Measurements from ENCODE around the gene POLN. TPM values are rescaled to one million over a fixed set of nuclear protein-coding genes. Genes with fewer than 3 reads are reported as not detected.

Gene POLN
- total and polyA plus RNA-seq, 2 of the 4 experiments (the other 2 are of a cell fraction): 0.63 to 0.72 TPM

DNA sequence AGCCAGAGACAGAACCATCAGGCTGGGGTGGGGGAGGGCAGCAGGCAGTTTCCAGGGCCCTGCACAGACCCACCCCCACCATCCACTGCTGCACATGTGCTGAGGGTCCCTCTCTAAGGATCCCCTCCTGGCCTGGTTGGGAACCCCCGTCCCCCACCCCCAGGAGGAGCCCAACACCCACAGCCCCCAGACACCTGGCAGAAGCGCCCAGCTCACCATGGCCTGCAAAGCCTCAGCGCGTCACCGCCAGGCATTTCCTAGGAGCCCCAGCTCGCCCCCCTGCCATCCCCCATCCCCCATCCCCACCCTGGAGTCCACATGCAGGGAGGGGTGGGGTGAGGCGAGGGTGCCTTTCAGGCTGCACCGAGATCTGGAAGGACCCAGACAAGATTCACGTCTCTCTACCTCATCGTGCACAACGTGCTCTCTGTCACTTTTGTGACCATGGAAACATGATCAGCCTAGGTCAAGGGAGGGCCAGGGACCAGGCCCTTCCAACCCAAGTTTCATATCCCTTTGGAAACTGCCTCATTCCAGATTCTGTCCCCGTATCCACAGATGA, 10.7 kb upstream of the POLN start:
- H3K79me1 ChIP-seq (ENCODE audit: low read depth in 1 of 2, low read length in 2 of 2): peaks cover 9 to 37% of the 10 kb centered on the region in 2 experiments; a peak in 3 of 4 replicates
- H3K4ac ChIP-seq (ENCODE audit: low read depth, low read length): no peak overlapping the region
- no peaks in the 10 kb centered on the region for H3K9me3 ChIP-seq (ENCODE audit: control insufficient read depth, insufficient read depth, low read length)
- peaks cover 74% of the 10 kb centered on the region for H3K36me3 ChIP-seq (ENCODE audit: control insufficient read depth, insufficient read depth, low read length)
- DNase-seq (no peak), ATAC-seq (ENCODE audit: low read depth) (no peak)
- H2AK9ac ChIP-seq (replicated peaks; ENCODE audit: low read depth, low read length, poor library complexity): no peak overlapping the region
- dilution Hi-C loops (cut with HindIII; ENCODE audit: low sequenced_read_pairs, unreplicated experiment): no loop called here
- H3K56ac ChIP-seq (ENCODE audit: extremely low read depth, insufficient read depth, low read length): no peak overlapping the region
- no TSS peak for BruUV-seq (replicated peaks)
- no peak overlapping the region for H3K9ac ChIP-seq (ENCODE audit: low read depth, low read length)
- H2BK120ac ChIP-seq (ENCODE audit: low read depth, low read length): no peak overlapping the region
- no peak overlapping the region for H4K5ac ChIP-seq (ENCODE audit: low read depth, low read length)
- TF ChIP-seq CEBPB (IDR thresholded peaks at IDR 0.05; ENCODE audit: low read depth, low read length) (no peak), RAD21 (IDR thresholded peaks at IDR 0.05; ENCODE audit: low read length) (no peak), FOS (IDR thresholded peaks at IDR 0.05; ENCODE audit: low read depth, low read length) (no peak), MAZ (IDR thresholded peaks at IDR 0.05; ENCODE audit: borderline replicate concordance, low read depth, low read length) (no peak), SMC3 (IDR thresholded peaks at IDR 0.05; ENCODE audit: low read depth, low read length) (no peak), POLR2A (IDR thresholded peaks at IDR 0.05; ENCODE audit: low read depth, low read length) (no peak), BHLHE40 (IDR thresholded peaks at IDR 0.05; ENCODE audit: low read depth, low read length) (no peak), MXI1 (IDR thresholded peaks at IDR 0.05; ENCODE audit: borderline replicate concordance, low read depth, low read length) (no peak), NFE2L2 (IDR thresholded peaks at IDR 0.05; ENCODE audit: low read depth, low read length) (no peak), CHD1 (IDR thresholded peaks at IDR 0.05; ENCODE audit: low read depth, low read length) (no peak), MAFK (IDR thresholded peaks at IDR 0.05; ENCODE audit: low read depth, low read length) (no peak), RFX5 (IDR thresholded peaks at IDR 0.05; ENCODE audit: low read depth, low read length) (no peak), RCOR1 (IDR thresholded peaks at IDR 0.05; ENCODE audit: insufficient replicate concordance, low read length) (no peak)
- TF ChIP-seq, protein P1, sequence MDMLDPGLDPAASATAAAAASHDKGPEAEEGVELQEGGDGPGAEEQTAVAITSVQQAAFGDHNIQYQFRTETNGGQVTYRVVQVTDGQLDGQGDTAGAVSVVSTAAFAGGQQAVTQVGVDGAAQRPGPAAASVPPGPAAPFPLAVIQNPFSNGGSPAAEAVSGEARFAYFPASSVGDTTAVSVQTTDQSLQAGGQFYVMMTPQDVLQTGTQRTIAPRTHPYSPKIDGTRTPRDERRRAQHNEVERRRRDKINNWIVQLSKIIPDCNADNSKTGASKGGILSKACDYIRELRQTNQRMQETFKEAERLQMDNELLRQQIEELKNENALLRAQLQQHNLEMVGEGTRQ (IDR thresholded peaks at IDR 0.05; ENCODE audit: low read depth, low read length): no peak
- TF ChIP-seq, protein P2, sequence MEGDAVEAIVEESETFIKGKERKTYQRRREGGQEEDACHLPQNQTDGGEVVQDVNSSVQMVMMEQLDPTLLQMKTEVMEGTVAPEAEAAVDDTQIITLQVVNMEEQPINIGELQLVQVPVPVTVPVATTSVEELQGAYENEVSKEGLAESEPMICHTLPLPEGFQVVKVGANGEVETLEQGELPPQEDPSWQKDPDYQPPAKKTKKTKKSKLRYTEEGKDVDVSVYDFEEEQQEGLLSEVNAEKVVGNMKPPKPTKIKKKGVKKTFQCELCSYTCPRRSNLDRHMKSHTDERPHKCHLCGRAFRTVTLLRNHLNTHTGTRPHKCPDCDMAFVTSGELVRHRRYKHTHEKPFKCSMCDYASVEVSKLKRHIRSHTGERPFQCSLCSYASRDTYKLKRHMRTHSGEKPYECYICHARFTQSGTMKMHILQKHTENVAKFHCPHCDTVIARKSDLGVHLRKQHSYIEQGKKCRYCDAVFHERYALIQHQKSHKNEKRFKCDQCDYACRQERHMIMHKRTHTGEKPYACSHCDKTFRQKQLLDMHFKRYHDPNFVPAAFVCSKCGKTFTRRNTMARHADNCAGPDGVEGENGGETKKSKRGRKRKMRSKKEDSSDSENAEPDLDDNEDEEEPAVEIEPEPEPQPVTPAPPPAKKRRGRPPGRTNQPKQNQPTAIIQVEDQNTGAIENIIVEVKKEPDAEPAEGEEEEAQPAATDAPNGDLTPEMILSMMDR (conservative IDR thresholded peaks at IDR 0.05; ENCODE audit: low read depth, low read length): no peak
- TF ChIP-seq, protein P3, sequence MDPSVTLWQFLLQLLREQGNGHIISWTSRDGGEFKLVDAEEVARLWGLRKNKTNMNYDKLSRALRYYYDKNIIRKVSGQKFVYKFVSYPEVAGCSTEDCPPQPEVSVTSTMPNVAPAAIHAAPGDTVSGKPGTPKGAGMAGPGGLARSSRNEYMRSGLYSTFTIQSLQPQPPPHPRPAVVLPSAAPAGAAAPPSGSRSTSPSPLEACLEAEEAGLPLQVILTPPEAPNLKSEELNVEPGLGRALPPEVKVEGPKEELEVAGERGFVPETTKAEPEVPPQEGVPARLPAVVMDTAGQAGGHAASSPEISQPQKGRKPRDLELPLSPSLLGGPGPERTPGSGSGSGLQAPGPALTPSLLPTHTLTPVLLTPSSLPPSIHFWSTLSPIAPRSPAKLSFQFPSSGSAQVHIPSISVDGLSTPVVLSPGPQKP (IDR thresholded peaks at IDR 0.05; ENCODE audit: borderline replicate concordance, low read depth, low read length): no peak
- H3K27me3 ChIP-seq (ENCODE audit: control insufficient read depth, insufficient read depth, low read length): no peaks in the 10 kb centered on the region
- no peak overlapping the region for H3K14ac ChIP-seq (replicated peaks; ENCODE audit: low read depth, low read length)
- no peak overlapping the region for H4K8ac ChIP-seq (ENCODE audit: low read depth in 2 of 2, low read length in 2 of 2)
- H3K9me1 ChIP-seq (ENCODE audit: insufficient read depth, low read length): 0 out of 2 replicates have a peak, but pooled peaks cover 3% of the 10 kb centered on the region
- intact Hi-C loops (cut with micrococcal nuclease): no loop called here
- H4K20me1 ChIP-seq (ENCODE audit: insufficient read depth, low read length): peaks cover 60% of the 10 kb centered on the region
- in situ Hi-C loops (cut with MboI; ENCODE audit: low sequenced_read_pairs): no loop called here
- WGBS, 2 experiments (ENCODE audit: extremely low coverage in 2 of 2, insufficient read length in 1 of 2): 83% methylated on average over 6 of the region's 12 CpGs; no CpG with 5 or more reads in 1 of the 2 experiments
- no peak overlapping the region for H2AFZ ChIP-seq (replicated peaks; ENCODE audit: low read length, poor library complexity)
- no peak overlapping the region for H2BK15ac ChIP-seq (ENCODE audit: low read depth, low read length)
- no peak overlapping the region for H2BK20ac ChIP-seq (ENCODE audit: low read depth, low read length)
- H3K18ac ChIP-seq (ENCODE audit: low read depth, low read length): no peak overlapping the region
- CTCF ChIA-PET: no interaction called here
- no peak overlapping the region for H3K23ac ChIP-seq (ENCODE audit: low read depth, low read length)
- POLR2A ChIA-PET (ENCODE audit: unreplicated experiment): no interaction called here
- H3K4me1 ChIP-seq (ENCODE audit: control insufficient read depth, insufficient read depth, low read length): peaks cover 1% of the 10 kb centered on the region; the same call in 1 of the 2 replicates
- no peak overlapping the region for H3K4me2 ChIP-seq (ENCODE audit: low read depth, low read length)
- no peak overlapping the region for H3K27ac ChIP-seq (ENCODE audit: insufficient read depth, low read length)
- H2BK5ac ChIP-seq (ENCODE audit: low read depth, low read length, poor library complexity, severe bottlenecking): no peak overlapping the region
- no peak overlapping the region for H2AK5ac ChIP-seq (ENCODE audit: low read depth, low read length)
- no peak overlapping the region for H3K4me3 ChIP-seq (ENCODE audit: insufficient read depth, low read depth, low read length)
- no peak overlapping the region for H4K91ac ChIP-seq (ENCODE audit: insufficient read depth, low read depth, low read length)

Data from IMR-90 (cell line).